BE2C (cell line): ENCODE measurements around the gene SLC2A5.

Source experiments
- DNase-seq: peaks from one replicate; pipeline ENCODE4 v3.0.0-alpha.2; 2020
- H3K27me3 ChIP-seq: fragments of 250-450 bp; sonication (Bioruptor Pico); 2 replicates; pipeline ENCODE4 v1.5.1; 2020; ENCODE audit warnings: mild to moderate bottlenecking
- H3K36me3 ChIP-seq: fragments of 250-450 bp; sonication (Bioruptor Pico); 2 replicates; pipeline ENCODE4 v1.5.1; 2020; ENCODE audit warnings: mild to moderate bottlenecking
- H3K4me1 ChIP-seq: fragments of 250-450 bp; sonication (Bioruptor Pico); 2 replicates; pipeline ENCODE4 v1.5.1; 2020
- H3K4me3 ChIP-seq: 2 replicates; pipeline ENCODE4 v1.5.1; 2011; ENCODE audit warnings: low read depth, low read length
- H3K9me3 ChIP-seq: fragments of 250-450 bp; sonication (Bioruptor Pico); 2 replicates; pipeline ENCODE4 v1.5.1; 2020
- CTCF ChIP-seq: IDR thresholded peaks from 2 replicates; pipeline ENCODE4 v1.5.1; 2012; ENCODE audit warnings: mild to moderate bottlenecking, low read depth, low read length

Gene SLC2A5

GRCh38 chr1:9051379-9051778 is 18.1 kb downstream of the SLC2A5 start:
- no peaks in the 10 kb centered on the region for H3K36me3 ChIP-seq

DNA sequence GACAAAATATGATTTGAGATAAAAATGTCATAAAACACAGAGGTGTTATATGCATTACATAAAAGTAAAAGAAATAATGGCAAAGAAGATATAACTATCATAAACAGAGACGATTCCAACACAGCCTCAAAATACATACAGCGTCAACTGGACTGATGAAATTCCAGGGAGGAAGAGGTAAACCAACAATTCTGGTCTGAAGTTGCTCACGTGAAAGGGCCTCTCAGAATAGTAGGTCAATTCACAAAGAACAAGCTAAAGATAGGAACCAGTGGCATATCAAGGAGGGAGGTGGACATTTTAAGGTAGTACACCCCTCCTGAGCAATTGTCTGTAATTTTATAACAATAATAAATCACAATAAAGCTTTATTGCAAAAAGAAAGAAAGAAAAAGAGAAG is 18.6 kb downstream of the SLC2A5 start:
- Histone ChIP-seq H3K4me1 (no peaks in the 10 kb centered on the region), H3K36me3 (no peaks in the 10 kb centered on the region), H3K4me3 (no peak overlapping the region), H3K27me3 (no peaks in the 10 kb centered on the region), H3K9me3 (no peaks in the 10 kb centered on the region)
- no peak for DNase-seq
- TF ChIP-seq CTCF = no peak

More at GRCh38 chr1:9051379-9051778, 18.1 kb downstream of the SLC2A5 start:
- Histone ChIP-seq H3K4me3 (no peak overlapping the region), H3K27me3 (no peaks in the 10 kb centered on the region), H3K9me3 (no peaks in the 10 kb centered on the region), H3K4me1 (no peaks in the 10 kb centered on the region)
- TF ChIP-seq CTCF = no peak
- no peak for DNase-seq

DNA sequence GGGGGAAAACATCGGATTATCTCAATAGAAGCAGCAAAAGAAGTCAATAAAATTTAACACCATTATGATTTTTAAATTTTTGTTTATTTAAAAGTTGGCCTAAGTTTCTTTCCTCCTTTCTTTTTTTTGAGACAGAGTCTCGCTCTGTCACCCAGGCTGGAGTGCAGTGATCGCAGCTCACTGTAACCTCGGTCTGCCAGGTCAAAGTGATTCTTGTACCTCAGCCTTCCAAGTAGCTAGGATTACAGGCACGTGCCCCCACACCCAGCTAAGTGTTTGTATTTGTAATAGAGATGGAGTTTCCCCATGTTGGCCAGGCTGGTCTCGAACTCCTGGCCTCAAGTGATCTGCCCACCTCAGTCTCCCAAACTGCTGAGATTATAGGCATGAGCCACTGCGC is 20.9 kb downstream of the SLC2A5 start:
- TF ChIP-seq CTCF = no peak
- no peak for DNase-seq
- Histone ChIP-seq H3K36me3 (no peaks in the 10 kb centered on the region), H3K4me1 (no peaks in the 10 kb centered on the region), H3K4me3 (no peak overlapping the region), H3K9me3 (no peaks in the 10 kb centered on the region), H3K27me3 (no peaks in the 10 kb centered on the region)

- no peak for TF ChIP-seq CTCF
- H3K9me3 ChIP-seq = no peaks in the 10 kb centered on the region
- H3K4me1 ChIP-seq = no peaks in the 10 kb centered on the region
- no peak overlapping the region for H3K4me3 ChIP-seq
- H3K36me3 ChIP-seq = no peaks in the 10 kb centered on the region
- no peaks in the 10 kb centered on the region for H3K27me3 ChIP-seq
- no peak for DNase-seq
These were observed 22.4 kb downstream of the SLC2A5 start for GRCh38 chr1:9047019-9047418.

DNA sequence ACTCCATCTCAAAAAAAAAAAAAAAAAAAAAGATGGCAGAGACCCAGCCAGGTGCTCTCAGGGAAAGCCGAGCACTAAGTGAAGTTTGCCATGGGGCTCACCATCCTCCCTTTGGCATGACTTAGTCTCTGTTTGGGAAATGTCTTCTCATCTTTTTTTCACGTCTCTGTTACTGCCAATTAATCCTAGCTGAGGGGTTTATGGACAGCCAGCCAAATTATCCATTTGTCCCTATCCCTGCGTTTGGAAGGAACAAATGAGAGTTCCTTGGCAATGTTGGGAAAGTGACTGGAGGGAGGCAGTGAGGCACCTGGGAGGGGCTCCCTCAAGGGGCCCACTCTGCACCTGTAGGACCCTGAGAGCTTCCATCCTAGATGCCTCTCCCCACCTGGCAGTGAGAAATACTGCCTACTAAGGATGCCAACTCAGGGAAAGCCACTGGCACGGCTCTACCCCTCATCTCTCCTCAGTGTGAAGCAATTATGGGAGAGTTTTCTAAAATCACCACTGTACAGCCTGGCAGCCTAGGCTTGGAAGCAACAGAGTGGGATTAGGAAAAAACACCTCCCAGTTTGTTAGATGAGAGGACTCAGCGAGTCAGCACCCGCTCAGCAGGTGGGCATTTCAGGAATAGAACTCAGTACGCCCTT is 23.4 kb downstream of the SLC2A5 start:
- no peak for TF ChIP-seq CTCF
- Histone ChIP-seq H3K36me3 (no peaks in the 10 kb centered on the region), H3K27me3 (no peaks in the 10 kb centered on the region), H3K4me1 (no peaks in the 10 kb centered on the region), H3K9me3 (no peaks in the 10 kb centered on the region), H3K4me3 (no peak overlapping the region)
- no peak for DNase-seq

DNA sequence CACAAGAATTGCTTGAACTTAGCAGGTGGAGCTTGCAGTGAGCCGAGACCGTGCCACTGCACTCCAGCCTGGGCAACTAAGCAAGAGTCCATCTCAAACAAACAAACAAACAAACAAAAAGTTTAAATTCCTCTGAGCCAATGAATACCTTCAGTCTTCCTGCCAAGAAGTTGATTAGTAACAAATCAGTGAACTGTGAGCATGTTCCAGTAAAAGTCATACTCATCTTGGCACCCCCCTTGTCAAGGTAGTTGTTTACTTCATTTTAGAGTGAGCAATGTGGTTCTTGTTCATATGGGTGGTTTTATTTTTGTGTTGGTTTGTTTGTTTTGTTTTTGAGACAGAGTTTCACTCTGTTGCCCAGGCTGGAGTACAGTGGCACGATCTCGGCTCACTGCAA is 25.2 kb downstream of the SLC2A5 start:
- Histone ChIP-seq H3K27me3 (no peaks in the 10 kb centered on the region), H3K4me3 (no peak overlapping the region), H3K4me1 (no peaks in the 10 kb centered on the region), H3K9me3 (no peaks in the 10 kb centered on the region), H3K36me3 (no peaks in the 10 kb centered on the region)
- DNase-seq = no peak
- TF ChIP-seq CTCF = no peak
